HG03280 (cell line): ENCODE results near the gene SNTG2.

ENCODE experiments used
- ATAC-seq: cut with Tn5 transposase; IDR thresholded peaks from one replicate; pipeline ENCODE4 v1.9.1; 2021; ENCODE audit warnings: mild to moderate bottlenecking, moderate library complexity; ENCODE audit not compliant: unreplicated experiment

The SNTG2 gene

DNA sequence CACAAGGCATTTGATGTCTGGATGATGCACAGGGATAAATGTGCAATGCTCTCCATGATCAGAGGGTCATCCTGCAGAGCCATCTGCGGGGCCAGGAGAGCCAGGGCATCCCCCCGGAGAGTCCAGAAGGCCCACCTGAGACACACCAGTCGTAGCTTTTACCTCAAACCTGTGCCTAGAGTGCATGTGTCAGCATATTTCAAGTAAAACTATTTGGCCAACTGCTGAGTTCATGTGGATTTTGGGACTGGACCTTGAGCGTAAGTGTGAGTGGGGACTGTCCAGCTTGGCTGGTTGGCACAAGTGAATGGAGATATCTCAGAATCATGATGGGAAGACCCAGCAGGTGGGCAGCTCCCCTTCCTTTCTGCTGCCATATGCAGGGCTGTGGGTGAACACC, 314.8 kb downstream of the SNTG2 start:
- ATAC-seq, result no peak

DNA sequence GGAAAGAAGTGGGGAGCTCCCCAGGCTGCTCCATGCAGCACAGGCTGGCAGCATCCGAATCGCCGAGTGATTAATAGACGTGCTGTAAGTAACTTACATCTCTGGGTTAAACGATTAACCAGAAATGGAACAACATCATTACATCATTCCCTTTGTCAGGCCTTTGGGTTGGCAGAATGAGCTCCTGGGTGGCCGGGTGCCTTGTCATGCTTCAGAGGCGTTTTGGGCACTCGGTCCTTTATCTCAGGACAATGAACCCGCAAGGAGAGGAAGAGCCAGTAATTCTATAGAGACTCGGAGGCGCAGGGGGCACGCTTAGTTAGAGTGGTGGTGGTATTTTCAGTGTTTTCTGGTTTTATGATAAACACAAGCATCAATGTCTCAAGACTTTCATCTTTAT, 315.7 kb downstream of the SNTG2 start:
- no peak for ATAC-seq

DNA sequence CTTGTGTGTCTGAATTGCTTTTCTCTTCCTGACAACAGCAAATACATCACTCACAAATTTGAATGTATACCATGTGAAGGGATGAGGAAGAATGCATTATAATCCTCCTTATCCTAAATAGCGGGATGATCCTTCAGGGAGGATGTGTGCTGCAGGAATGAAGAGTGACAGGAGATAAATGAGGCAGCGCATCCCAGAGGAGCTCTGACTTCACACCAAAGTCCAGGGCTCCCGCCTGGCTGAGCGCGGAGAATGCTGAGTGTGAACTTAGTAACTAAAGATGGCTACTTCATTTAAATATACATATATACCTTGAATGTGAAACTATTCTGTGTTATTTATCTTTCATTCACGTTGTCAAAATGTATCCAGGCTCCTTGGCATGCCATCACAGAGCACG, 317.4 kb downstream of the SNTG2 start:
- no peak for ATAC-seq

DNA sequence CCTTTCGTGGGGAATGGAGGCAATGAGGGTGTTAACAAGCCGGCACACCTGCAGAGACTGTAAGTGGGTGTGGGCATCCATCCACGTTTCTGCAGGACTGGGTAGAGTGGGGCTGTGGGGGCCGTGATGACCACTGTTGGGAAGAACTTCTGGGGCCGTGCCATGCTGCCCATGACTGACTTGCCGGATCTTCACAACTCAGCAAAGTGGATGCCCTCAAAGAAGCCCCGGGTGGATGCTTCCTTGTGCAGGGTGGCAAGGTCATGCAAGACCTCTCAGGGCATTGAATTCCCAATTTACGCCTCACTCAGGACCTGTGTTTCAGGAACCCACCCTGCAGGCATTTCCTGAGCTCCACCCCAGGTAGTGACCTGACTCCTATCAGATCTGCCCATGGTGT, 319.2 kb downstream of the SNTG2 start:
- no peak for ATAC-seq

DNA sequence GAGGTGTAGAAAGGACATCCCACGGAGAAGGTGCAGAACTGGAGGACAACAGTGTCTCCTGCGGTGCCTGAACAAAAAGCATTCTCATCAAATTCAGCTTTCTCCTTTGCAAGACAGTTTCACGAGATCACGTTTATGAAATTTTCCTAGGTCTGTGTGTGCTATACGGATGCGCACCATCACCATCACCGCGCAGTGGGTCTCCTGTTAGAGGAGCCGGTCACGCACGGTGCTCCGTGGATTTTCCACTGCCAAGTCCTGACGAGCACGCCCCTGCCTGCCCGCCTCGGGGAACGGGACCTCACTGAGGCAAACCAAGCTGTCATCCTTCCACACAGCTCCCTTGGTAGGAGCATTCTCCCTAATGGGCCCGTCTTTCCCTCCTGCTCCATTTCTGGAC, 322.2 kb downstream of the SNTG2 start:
- ATAC-seq, result no peak

DNA sequence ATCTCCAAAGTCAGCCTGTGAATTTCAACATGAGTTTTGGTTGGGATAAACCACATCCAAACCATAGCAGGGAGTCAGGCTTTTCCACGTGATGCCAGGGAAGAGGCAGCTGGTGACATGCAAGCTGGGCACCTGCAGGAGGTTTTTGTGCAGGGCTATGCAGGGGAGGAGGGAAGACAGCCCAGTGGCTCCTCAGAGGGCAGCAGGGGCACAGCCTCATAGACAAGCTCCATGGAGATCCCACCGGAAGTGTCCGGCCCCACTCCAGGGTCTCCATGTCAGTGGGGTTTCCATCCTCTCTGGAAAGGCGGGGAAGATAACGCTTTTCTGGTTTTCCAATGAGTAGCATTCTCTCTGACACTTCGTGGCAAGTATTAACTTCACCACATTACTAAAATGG, 327.0 kb downstream of the SNTG2 start:
- ATAC-seq, result no peak

DNA sequence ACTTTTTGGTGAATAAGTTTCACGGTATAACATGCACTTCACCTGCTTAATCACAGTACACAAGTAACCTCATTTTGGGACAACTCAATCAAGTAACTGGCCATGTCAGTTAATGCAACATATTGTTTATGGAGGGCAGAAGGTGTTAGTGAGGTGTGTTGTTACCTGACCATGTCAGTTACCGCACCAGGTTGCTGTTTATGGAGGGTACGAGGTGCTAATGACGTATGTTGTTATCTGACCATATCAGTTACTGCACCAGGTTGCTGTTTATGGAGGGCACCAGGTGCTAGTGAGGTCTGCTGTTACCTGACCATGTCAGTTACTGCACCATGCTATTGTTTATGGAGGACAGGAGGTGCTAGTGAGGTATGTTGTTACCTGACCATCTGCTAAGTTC, 327.5 kb downstream of the SNTG2 start:
- no peak for ATAC-seq

DNA sequence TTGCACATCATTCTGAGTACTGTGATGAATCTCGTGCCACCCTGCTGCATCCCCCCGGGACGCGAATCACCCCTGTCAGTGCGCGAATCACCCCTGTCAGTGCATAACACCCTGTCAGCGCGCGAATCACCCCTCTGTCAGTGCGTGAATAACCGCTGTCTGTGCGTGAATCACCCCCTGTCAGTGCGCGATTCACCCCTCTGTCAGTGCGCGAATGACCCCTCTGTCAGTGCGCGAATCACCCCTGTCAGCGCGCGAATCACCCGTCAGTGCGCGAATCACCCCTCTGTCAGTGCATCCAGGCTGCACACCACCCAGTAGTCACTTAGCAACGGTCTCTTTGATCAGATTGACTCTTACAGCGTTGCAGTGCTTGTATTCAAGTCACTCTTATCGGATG, 328.2 kb downstream of the SNTG2 start:
- no peak for ATAC-seq

DNA sequence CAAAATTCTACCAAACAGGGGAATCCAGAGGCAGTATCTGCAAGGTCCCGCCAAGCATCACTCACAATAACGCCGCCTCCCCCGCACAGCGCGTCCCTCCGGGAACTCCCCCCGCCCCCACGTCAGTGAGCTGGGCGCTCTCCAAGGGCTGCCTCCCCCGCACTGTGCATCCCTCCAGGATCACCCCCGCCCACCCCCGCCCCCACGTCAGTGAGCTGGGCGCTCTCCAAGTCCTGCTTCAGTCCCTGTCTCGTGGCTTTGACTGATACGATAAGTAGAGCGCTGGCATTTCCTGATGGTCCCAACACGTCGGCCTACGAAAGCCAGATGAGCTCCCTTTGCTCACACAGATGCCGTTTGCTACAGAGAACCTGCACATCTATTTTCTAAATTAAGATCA, 331.9 kb downstream of the SNTG2 start:
- no peak for ATAC-seq

DNA sequence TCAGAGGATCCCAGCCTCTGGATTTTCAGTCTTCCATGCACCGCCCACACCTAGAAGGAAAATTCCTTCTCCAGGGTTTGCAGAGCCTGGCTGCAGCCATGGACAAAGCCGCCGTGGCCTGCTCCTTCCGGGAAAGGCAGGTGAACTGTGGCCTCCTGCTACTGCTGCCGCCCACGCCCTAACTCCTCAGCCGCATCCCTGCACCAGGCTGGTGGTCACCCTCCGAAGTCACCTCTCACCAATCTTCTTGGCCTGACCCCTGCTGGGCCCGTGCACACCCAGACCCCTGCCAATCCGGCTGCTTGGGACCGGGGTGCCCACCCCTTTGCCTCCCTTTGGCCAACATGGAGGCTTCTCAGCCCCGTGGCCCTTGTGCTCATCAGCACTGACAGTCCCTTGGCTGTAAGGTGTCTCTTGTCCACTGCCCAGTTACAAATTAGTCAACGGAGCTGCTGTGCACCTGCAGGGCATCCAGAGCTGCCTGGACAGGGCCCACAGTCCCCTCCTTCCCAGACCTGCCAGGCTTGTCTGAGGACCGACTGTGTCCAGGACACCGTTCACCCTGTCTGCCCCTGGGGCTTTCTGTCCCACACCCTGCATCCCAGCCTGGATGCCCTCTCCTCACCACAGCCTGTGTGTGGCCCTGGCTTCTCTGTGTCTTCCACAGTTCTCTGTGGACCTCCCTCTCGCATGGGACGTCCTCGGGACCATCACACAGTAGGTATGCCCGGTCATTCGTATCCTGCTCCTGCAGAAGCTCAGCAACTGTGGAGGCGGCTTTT, 332.6 kb downstream of the SNTG2 start:
- no peak for ATAC-seq

DNA sequence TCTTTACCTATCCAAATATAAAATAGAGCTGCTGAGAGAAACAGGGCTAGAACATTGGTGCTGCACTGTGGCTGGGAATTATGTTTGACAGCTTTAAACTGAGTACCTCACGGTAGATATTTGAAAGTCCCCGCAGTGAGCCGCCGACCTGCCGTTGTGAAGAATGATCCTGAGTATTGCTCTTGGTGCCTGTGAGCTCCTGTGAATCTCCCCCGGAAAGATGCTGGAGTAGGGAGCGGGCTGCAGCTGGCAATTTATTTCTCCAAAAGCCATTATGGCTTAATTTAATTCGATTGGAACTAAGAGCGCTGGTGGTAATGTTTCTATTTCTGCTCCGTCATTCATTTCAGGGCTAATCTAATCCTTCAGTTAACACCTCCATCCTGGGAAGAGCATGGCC, 333.2 kb downstream of the SNTG2 start:
- no peak for ATAC-seq

DNA sequence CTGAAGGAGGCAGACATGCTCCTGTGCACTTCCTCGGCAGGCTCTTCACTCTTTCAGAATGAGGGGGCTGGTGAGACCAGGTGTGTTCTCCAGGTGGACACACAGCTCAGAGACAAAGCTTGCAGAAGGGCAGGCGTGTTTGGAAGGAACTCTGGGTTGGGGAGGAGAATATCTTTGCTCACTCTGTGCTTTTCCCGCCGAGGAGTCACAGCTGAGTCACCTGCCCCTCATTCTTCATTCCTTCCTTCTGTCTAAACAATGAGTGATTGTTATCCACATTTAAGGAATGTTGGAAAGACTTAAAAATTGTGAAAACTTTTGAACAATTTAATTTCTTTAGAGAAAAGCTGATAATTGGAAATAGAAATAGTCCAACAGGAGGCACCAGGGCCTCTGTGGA, 336.3 kb downstream of the SNTG2 start:
- no peak for ATAC-seq

DNA sequence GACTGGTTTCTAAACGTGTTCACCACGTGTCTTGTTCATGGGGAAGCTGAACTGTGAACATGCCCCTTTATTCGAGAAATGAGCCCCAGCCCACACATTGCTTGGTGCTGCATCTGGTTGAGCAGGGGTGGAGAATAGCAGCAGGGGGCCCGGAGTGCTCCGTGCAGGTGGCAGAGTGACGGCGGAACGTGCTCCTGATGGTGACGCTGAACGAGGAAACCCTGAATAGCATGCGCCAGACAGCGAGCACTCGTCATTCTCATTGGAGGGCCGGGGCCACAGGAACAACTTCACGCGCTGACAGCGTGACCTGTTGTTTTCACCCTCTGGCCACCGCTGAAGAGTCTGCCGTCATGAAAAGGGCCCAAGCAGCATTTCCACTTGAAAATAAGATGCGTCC, 336.8 kb downstream of the SNTG2 start:
- ATAC-seq, result no peak

DNA sequence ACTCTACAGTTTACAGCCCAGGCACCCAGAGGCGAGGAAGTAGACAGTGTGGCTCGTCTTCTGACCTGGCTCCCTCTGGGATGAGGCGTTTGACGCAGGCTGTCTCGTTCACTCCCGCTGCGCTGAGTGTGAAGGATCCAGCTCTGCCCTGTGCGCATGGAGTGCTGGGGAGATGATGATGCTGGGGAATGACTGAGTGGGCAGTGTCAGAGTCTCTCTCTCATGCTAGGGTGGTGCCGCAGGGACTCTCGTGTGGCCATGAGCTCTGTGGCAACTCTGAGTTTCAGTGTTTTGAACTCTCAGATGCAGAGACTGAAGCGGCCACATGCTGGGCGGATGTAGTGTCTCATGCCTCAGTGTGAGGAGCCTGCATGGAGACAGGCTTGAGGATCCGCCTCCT, 344.3 kb downstream of the SNTG2 start:
- no peak for ATAC-seq

DNA sequence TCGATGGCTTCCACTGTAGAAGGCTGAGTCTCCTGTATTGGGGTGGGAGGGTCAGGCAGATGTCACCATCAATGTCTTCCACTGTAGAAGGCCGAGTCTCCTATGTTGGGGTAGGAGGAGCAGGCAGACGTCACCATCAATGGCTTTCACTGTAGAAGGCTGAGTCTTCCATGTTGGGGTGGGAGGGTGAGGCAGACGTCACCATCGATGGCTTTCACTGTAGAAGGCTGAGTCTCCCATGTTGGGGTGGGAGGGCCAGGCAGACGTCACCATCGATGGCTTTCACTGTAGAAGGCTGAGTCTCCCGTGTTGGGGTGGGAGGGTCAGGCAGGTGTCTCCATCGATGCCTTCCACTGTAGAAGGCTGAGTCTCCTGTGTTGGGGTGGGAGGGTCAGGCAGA, 345.1 kb downstream of the SNTG2 start:
- ATAC-seq, result no peak

DNA sequence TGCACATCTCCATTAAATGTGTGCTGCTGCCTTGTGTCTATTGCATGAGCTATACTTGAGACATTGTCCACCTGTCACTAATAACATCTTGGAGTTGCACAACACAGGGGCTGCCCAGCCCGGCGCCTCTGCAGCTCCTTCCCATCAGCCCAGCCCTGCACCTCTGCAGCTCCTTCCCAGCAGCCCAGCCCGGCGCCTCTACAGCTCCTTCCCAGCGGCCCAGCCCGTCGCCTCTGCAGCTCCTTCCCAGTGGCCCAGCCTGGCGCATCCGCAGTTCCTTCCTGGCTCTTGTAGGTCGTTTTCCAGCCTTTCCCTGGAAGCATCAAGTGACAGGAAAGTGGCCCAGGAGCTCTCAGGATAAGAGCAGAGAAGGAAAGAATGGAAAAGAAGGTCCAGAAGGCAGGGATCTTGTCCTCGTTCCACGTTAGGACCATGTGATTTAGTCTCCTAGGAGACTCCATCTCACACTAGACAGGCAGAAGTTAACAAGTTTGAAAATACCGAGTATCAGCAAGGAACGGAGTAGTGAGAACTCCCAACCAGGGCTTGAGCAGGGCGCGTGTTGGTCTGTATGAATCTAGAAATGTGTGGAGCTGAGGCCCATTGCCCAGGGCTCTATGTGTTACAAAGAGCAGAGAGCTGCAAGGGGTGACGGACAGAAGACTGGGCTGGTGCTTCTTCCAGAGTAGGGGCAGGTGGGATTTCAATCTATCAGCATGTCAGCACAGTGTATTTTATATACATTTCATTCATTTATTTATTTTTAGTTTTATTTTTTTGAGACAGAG, 346.9 kb downstream of the SNTG2 start:
- ATAC-seq, result no peak

DNA sequence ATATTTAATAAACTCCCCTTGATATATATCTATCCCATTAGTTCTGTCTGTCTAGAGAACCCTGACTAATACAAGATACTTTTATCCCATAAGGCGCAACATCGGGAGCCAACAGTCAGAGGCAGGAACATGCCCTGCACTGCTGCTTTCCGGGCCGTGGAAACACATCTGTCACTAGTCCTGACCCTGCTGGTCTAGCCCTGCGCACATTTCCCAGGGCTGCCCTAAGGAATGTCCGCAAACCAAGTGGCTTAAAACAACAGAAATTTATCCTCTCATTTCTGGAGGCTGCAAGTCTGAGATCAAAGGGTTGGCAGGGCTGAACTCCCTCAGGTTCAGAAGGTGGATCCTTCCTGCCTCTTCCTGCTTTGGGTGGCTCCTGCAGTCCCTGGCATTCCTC, 348.4 kb downstream of the SNTG2 start:
- ATAC-seq, result no peak

DNA sequence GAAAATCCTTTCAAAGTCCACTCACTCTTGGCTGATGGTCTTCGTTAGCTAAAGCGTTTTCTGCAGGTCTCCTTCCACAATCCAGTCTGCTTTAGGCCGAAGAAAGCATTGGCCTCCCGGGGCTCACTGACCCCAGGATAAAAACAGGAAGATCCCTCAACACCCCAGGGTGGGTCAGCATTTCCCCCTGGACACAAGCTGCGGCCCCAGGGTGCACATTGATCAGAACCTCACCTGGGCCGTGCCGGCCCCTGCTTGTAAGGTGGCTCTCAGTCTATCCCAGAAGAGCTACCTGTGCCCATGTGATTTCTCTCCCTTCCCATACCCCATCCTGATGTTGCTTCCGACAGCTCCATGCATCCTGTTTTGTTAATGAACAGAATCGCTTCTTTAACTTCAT, 349.6 kb downstream of the SNTG2 start:
- ATAC-seq, result no peak

DNA sequence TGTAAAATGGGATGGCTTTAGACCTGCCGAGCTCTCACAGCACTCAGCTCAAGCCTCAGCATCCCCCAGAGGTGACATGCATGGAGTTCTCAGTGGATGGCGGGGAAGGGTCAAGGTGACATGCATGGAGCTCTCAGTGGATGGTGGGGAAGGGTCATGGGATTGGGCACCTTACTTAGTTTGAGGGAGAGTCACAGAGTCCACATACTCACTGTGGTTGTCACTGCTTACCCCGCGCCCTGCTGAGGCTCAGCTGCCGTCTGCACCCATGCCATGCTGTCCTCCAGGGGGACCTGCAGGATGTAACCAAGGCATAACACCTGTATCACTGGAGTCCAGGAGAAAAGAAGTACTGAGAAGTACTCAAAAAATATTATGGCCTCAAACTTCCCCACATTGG, 350.4 kb downstream of the SNTG2 start:
- ATAC-seq, result no peak

DNA sequence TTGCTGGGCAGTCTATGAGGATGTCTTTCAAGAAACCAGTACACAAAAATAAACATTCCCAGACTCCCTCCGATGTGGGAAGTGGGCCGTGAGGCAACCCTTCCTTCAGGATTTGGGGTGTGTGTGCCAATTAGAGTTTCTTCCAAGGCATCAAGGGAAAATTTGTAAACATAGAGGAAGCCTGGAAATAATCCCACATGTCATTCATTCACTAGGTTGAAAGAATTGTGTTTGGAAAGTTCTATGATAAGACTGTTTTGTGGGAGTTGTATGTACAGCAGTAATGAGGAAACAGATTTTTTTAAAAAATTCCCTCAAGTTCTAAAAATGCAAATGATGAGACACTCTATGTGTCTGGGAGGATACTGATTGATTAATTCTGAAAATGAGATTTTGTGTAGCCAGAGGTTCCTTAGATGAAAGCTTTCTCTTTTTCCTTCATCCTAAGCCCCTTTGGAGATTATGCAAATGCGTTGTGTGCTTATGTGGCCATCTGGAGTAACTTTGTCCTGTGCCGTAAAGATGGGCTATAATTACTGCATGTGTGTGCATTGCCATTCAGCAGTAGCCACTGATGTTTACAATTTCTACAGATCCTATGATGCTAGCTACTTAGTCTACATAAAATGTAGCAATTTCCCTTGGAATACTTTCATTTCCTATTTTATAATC, 354.8 kb downstream of the SNTG2 start:
- ATAC-seq, result no peak

DNA sequence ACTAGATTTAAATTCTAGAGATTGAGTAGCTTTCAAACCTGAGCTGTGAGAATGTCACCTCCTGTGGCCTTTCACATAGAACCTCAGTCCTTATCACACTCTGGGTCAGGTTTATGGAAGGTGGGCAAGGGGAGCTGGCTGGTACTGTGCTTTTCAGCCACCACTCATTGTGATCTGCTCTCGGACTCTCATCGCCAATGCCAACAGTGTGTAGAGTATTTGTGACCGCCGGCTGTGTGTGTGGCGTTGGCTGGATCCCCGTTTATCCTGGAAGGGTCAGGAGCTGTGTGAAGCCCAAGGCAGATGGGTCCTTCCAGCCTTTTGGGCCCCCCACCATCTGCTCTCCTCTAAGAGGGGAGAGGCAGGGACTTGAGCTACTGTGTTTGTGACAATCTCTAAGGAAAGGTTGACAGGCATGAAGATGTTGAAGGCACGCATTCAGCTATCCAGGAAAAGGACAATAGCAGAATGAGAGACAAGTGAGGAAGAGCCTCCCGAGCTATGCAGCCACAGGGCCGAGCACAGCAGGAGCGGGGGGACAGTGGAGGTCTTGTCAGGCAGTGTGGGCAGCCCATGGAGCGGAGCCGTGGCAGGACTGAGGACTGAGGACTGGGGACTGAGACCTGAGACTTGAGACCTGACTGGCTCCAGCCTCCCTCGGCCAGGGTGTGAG, 355.5 kb downstream of the SNTG2 start:
- ATAC-seq, result no peak
